ENCODE data around the gene RNF145.
"Not testable (repeated sequence)": the region's sequence is repeated elsewhere in the genome, so short reads cannot be mapped to it uniquely, and the experiment has no call there.

RNF145 gene

DNA sequence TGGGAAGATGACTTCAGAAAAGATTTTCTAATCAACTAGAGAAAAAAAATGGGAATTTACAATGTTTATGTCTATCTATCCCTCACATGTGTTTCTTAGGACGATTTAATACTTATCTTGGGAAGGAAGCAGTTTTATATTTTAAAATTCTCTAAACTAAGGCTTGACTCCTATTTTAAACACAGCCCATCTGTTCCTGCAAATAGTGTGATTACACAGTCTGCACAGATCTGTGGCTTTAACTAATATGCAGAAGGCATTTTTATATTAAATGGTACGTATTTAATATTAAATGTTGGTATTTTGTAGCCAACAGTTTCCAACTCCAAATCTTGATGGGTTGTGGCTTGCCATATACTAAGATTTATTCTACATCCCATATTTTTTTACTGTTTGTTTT lies 56.5 kb downstream of the RNF145 start:
- no peak for DNase-seq

DNA sequence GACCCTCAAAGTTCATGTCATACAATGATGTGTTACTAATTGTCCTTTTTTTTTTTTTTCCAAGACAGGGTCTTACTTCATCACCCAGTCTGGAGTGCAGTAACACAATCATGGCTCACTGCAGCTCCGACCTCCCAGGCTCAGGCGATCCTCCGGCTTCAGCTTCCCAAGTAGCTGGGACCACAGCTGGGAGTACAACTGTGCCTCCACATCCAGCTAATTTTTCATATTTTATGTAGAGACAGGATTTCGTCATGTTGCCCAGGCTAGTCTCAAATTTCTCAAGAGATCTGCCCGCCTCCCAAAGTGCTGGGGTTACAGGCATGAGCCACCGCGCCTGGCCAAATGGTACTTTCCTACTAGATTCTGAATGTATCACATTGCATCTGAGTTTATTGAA lies 60.3 kb downstream of the RNF145 start:
- no peak for DNase-seq

DNA sequence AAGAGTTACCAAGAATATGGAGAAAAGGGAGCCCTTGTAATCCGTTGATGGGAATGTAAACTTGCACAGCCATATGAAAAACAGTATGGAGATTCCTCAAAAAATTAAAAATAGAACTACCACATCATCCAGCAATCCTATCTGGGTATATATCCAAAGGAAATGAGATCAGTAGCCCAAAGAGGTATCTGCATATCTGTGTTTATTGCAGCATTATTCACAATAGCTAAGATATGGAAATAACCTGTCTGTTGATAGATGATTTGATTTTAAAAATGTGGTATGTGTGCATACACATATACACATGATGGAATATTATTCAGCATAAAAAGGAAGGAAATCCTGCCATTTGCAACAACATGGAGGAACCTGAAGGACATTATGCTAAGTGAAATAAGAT lies 61.4 kb downstream of the RNF145 start:
- DNase-seq: no peak

DNA sequence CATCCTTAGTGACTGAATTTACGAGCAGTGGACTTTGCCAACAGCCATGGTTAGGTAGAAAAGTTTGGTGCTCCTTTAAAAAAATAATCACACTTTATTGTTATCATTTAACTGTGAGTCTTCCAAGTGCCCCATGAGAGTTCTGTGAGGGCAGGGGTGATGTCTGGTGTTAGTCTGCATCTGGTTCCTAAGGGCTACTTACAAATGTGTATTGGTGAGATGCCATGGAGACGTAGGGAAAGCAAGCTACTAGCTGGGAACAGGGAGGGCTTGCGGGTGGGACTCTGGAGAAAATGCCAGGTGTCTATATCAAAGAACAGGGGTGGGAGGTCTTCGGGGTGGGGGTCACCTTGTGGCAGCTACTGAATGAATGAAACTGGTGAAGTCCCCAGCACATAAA lies 62.5 kb downstream of the RNF145 start:
- no peak for DNase-seq

DNA sequence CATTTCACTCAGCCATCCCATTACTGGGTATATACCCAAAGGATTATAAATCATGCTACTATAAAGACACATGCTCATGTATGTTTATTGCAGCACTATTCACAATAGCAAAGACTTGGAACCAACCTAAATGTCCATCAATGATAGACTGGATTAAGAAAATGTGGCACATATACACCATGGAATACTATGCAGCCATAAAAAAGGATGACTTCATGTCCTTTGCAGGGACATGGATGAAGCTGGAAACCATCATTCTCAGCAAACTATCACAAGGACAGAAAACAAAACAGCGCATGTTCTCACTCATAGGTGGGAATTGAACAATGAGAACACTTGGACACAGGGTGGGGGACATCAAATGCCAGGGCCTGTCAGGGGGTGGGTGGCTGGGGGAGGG lies 64.2 kb downstream of the RNF145 start:
- not testable (repeated sequence) for DNase-seq

DNA sequence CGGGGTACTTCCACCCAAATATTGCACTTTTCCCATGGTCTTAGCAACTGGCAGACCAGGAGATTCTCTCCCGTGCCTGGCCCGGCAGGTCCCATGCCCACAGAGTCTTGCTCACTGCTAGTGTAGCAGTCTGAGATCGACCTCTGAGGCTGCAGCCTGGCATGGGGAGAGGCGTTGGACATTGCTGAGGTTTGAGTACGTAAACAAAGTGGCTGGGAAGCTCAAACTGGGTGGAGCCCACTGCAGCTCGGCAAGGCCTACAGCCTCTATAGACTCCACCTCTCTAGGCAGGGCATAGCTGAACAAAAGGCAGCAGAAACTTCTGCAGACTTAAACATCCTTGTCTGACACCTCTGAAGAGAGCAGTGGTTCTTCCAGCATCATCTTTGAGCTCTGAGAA lies 69.6 kb downstream of the RNF145 start:
- DNase-seq: no peak

DNA sequence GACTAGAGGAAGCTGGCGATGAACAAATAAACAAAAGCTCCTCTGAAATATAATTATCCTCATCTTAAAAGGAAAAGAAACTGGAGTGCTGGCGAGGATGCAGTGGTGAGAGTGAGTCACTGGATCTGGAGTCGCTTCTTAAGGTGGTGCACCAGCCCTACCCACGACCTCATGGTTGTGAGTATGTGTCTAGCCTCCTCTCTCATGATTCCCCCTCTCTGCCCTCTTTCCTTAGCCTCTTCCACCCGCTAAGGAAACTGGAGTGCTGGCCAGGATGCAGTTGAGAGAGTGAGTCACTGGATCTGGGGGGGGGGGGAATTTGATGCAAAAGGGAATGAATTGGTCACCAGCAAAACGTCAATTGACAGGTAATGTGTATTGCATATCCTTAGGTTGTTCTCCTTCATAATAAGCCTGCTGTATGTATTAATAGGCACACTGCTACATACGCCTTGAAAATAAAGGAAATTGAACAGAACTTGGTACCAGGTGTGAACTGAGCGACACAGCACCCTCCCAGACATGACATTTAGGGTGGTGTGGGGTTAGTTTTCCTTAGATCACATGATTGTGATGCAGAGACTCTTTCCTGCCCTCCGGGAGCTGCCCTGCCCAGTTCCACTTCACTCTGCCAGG lies 73.3 kb downstream of the RNF145 start:
- DNase-seq: no peak

DNA sequence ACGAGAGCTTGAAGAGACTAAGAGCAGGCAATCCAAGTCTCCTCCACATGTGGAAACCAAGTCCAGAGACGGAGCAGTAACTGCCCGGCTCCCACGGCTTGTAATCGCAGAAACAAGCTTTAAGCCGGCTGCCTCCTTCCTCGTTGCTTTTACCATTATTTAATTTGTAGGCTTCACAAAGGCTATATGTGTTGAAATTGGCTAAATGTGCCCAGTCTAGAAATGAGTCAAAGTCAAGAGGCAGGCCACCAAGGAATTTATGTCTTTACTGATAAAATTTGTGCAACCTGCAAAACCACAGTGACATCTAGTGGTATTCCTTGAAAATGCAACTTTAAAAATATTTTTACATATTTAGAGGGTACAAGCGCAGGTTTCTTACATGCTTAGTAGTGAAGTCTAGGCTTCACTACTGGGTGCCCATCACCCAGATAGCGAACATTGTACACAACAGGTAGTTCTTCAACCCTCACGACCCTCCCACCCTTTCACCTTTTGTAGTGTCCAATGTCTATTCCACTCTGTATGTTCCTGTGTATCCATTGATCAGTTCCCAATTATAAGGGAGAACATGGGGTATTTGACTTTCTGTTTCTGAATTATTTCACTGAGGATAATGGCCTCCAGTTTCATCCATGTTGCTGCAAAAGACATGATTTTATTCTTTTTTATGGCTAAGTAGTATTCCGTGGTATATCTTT lies 76.2 kb downstream of the RNF145 start:
- DNase-seq: peak; percentile 69

DNA sequence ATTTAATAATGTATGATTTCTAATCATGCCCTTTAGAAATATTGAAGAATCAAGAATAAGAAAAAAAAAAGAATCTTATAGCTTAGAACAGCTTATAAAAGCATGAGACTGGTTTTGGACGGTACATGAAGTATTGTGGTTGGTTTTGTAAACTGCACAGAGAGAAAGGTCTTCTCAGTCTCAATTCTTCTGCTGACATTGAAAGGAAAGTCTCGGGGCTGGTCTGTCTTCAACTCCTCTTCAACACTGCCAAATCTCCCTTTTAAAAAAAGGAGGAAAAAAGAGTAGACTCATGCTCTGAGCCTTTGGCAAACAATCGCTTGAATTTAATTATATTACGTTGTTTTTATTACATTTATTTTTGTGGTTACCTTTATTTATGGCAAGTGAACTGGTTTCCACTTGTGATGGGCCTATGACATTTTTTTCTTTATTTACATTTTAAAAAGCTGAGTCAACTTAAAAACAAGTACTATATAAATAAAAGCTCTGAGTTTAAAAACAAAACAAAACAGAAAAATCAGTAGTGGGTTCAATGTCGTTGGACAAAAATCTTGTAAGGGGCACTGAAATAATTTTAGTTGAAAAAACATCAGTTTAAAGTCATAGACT lies 76.8 kb downstream of the RNF145 start:
- no peak for DNase-seq

DNA sequence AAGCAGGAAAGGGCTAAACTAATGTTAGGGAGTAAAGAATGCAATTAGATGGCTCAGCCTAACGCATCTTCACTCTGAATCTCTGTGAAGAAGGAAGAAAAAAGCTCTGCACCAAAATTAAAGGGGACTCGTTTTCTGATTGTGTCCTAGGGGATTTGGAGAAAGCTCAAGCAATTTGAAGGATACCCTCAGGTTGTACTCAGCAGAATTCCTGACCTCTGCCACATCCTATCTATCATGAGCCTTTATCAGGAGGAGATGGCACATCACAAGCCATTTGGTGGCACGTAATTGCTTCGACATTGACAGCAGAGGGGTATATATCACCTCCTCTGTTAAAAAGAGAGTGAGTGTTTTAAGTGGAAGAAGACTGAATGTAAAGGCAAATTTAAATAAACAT lies 77.4 kb downstream of the RNF145 start:
- DNase-seq: no peak

DNA sequence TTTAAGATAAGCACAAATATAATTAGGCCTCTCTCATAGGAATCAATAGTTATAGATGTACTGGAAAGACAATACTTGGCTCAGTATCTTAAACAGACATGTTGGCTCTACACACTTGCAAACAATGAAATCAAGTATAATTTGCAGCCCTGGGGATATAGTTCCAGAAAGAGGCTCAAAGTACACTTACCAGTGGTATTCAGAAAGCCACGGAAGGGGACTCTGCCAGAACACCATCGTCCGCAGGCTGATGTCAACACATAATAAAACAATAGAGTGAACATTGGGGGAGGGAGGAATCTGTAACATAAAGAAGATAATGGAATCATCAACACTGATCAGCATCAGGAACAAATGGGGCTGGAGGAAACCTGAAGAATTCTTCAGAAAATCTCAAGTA lies 78.5 kb downstream of the RNF145 start:
- DNase-seq: no peak

DNA sequence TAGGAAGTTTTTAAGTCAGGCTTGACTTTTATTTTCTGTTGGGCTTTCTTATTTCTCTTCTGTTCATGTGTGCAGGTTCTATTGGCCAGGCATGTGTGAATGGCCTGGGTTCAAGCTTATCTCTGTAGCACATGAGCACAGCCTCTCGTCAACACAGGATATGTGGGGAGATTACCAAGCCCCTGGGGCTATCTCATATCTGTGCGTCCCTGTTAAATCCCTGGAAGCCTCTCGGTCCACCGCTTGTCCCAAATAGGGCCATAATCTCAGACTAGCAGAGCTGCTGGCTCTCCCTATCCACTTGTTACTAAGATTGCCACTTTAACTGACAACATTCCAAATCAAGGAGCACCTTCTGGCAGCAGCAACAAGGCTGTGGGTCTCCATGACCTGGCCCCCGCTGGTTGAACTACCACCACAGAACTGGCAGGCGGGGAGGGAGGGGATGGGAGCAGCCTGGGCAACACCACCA lies 81.2 kb downstream of the RNF145 start:
- peak; percentile 73 for DNase-seq

DNA sequence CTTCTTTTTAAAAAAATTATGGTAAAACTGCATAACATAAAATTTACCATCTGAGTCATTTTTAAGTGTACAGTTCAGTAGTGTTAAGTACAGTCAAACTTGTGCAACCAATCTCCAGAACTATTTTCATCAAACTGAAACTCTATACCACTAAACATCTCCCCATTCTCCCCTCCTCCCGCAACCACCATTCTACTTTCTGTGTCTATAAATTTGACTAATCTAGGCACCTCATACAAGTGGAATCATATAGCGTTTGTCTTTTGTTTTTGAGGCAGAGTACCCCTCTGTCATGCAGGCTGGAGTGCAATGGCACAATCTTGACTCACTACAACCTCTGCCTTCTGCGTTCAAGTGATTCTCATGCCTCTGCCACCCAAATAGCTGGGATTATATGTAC lies 85.7 kb downstream of the RNF145 start:
- DNase-seq: no peak

DNA sequence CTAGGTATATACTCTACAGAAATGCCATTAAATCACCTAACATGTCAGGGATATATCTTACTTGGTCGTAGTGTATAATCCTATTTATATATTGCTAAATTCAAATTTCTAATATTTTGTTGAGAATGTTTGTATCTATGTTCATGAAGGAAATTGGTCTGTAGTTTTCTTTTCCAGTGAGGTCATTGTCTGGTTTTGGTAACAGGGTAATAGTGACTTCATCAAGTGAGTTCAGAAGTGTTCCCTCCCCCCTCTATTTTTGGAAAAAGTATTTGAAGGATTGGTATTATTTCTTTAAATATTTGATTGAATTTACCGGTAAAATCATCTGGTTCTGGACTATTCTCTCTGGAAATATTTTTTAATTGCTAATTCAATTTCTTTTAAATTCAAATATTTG lies 86.2 kb downstream of the RNF145 start:
- DNase-seq: no peak

DNA sequence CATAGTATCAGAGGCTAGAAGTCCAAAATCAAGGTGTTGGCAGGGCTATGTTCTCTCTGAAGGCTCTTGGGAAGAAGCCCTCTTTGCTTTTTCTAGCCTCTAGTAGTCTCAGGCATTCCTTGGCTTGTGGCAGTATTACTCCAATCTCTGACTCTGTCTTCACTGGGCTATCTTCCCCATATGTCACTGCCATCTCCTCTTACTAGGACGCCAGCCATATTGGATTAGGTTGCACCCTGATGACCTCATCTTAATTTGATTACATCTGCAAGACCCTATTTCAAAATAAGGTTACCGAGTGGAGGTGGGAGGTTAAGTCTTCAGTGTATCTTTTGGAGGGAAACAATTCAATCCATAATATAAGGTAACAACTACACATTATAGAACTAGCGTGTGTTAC lies 88.3 kb downstream of the RNF145 start:
- DNase-seq: no peak

DNA sequence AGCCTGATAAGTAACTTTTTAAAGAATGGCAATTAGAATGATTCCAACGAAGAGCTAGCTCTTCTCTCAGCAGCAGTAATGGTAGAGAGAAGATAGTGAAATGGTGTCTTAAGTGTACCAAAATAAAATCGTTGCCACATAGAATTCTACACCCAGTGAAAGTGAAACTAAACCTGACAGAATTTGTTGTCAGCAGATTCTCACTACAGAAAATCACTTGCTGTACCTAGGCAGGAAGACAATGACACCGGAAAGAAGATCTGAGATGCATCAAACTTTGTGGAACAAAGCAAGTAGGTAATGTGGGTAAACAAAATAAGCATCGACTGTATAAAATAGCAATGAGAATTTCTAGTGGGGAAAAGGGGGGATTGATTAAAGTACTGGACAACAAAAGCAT lies 88.9 kb downstream of the RNF145 start:
- no peak for DNase-seq

DNA sequence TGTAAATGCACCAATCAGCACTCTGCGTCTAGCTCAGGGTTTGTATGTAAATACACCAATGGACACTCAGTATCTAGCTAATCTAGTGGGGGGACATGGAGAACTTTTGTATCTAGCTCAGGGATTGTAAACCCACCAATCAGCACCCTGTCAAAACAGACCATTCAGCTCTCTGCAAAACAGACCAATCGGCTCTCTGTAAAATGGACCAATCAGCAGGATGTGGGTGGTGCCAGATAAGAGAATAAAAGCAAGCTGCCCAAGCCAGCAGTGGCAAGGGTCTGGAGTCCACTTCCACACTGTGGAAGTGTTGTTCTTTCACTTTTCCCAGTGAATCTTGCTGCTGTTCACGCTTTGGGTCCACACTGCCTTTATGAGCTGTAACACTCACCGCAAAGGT lies 89.5 kb downstream of the RNF145 start:
- not testable (repeated sequence) for DNase-seq

DNA sequence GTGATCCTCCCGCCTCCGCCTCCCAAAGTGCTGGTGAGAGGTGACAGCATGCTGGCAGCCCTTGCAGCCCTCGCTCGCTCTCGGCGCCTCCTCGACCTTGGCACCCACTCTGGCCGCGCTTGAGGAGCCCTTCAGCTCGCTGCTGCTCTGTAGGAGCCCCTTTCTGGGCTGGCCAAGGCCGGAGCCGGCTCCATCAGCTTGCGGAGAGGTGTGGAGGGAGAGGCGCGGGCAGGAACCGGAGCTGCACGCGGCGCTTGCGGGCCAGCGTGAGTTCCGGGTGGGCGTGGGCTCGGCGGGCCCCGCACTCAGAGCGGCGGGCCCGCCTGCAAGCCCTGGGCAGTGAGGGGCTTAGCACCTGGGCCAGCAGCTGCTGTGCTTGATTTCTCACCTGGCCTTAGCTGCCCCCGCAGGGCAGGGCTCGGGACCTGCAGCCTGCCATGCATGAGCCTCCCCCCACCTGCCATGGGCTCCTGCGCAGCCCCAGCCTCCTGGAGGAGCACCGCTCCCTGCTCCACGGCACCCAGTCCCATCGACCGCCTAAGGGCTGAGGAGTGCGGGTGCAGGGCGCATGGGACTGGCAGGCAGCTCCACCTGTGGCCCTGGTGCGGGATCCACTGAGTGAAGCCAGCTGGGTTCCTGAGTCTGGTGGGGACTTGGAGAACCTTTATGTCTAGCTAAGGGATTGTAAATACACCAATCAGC lies 90.2 kb downstream of the RNF145 start:
- DNase-seq: not testable (repeated sequence)

DNA sequence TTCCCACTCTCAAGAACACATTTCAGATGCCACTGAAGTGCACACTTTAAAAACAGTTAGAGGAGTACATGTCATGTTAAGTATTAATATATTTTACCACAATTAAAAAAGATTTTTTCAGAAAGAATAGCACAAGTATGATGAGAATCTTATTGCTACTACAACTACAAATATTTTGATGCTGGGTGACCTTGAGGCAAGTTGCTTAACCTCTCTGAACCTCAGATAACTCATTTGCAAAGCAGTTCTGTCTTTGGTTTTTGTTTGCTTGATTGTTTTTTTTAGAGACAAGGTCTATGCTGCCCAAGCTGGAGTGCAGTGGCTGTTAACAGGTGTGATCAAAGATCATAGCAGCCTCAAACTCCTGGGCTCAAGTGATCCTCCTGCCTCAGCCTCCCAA lies 95.9 kb downstream of the RNF145 start:
- no peak for DNase-seq

DNA sequence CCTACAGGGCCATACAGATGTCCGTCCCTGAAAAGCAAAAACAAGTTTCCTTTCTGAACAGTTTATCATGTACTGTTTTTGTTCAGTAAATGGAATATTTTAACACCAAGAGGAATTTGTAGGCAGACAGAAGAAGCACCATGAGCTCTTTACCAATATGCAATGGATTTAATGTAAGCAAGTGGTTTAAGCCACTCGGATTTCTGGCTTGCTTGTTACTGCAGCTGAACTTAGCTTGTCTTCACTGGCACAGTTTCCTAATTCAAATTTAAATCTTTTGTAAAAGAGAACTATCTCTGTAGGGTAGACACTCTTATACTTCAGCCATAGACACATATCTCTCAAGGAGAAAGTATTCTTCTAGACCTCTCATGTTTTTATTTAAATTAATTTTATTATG lies 96.9 kb downstream of the RNF145 start:
- DNase-seq: no peak
